Measurements from ENCODE around the gene SNX30.

- no peak for TF ChIP-seq CTCF (IDR thresholded peaks at IDR 0.05)
- no peak for TF ChIP-seq POLR2A (IDR thresholded peaks at IDR 0.05)
- no peak for TF ChIP-seq POLR2AphosphoS5 (IDR thresholded peaks at IDR 0.05; ENCODE audit: insufficient read depth in 1 of 2, low read depth in 1 of 2)
Measured at GRCh38 chr9:112884721-112885120, 134.2 kb downstream of the SNX30 start.

Measured in vagina (tissue), 2 donors.